ENCODE data around the gene TOB1.

TOB1 gene

DNA sequence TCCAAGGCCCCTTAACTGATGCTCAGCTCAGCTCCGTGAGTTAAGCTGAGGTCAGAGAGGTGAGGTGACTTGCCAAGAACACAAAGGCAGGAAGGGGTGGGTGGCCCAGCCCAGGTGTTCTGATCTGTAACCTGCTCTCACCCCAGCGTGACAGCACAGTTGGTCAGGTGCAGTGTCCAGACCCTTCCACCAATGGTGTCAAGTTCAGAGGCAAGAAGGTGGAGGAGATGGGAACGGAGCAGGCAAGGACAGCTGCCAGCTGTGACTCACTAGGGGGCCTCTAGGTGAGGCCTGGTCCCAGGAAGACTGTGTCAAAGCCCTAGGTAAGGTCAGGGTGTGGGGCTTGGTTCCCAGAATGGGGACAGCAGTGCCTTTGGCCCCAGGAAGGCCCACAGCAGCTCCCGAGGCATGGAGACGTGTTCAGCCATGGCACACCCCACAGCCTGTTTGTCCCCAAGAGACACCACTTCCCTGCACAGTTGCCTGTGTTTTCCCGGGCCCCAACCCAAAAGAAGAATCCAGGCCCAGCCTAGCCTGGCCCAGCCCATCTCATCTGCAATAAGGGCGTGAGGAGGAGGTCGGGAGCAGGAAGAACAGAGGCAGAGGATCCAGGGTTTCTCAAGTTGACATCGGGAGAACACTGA, 23.5 kb downstream of the TOB1 start:
- TF ChIP-seq, protein P1, sequence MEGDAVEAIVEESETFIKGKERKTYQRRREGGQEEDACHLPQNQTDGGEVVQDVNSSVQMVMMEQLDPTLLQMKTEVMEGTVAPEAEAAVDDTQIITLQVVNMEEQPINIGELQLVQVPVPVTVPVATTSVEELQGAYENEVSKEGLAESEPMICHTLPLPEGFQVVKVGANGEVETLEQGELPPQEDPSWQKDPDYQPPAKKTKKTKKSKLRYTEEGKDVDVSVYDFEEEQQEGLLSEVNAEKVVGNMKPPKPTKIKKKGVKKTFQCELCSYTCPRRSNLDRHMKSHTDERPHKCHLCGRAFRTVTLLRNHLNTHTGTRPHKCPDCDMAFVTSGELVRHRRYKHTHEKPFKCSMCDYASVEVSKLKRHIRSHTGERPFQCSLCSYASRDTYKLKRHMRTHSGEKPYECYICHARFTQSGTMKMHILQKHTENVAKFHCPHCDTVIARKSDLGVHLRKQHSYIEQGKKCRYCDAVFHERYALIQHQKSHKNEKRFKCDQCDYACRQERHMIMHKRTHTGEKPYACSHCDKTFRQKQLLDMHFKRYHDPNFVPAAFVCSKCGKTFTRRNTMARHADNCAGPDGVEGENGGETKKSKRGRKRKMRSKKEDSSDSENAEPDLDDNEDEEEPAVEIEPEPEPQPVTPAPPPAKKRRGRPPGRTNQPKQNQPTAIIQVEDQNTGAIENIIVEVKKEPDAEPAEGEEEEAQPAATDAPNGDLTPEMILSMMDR (IDR thresholded peaks at IDR 0.05; ENCODE audit: insufficient read depth, low read length, missing control alignments): no peak
- ChIA-PET POLR2A (no interaction called here), CTCF (interaction anchor here (0.7 to 17.2 kb wide), 31 partner anchors 9 to 360 kb away, joined by 3 to 516 read pairs (median 6); partner anchors contain the start of genes SPATA20 and WFIKKN2)
- no peak for DNase-seq (ENCODE audit: low read depth, low spot score)
- no peak overlapping the region for H3K4me3 ChIP-seq (ENCODE audit: low read depth, low read length)

DNA sequence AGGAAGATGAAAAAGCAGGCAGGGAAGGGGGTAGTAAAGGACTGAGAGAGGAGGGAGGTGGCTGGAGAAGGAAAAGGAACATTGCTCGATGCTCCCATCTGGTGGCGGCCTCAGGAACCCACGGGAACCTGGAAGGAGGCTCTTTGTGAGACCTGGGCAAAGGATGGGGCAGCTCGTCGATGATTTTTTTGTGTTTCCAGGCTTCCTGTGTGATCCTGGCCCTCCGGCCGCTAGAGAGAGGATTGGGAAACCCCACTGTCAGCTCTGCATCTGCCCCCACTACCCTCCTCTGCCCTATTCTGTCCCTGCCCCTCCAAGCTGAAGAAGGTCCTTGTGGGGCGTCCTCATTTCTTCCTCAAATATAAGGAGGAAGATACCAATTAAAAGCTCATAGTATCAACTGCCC, 24.2 kb downstream of the TOB1 start:
- CTCF ChIA-PET: interaction anchor here (0.7 to 17.2 kb wide), 33 partner anchors 8 to 360 kb away, joined by 3 to 516 read pairs (median 6); partner anchors contain the start of genes SPATA20 and WFIKKN2
- TF ChIP-seq, protein P1 (IDR thresholded peaks at IDR 0.05; ENCODE audit: insufficient read depth, low read length, missing control alignments): peak; percentile 91
- H3K4me3 ChIP-seq (ENCODE audit: low read depth, low read length): no peak overlapping the region
- POLR2A ChIA-PET: no interaction called here
- DNase-seq (ENCODE audit: low read depth, low spot score): no peak

DNA sequence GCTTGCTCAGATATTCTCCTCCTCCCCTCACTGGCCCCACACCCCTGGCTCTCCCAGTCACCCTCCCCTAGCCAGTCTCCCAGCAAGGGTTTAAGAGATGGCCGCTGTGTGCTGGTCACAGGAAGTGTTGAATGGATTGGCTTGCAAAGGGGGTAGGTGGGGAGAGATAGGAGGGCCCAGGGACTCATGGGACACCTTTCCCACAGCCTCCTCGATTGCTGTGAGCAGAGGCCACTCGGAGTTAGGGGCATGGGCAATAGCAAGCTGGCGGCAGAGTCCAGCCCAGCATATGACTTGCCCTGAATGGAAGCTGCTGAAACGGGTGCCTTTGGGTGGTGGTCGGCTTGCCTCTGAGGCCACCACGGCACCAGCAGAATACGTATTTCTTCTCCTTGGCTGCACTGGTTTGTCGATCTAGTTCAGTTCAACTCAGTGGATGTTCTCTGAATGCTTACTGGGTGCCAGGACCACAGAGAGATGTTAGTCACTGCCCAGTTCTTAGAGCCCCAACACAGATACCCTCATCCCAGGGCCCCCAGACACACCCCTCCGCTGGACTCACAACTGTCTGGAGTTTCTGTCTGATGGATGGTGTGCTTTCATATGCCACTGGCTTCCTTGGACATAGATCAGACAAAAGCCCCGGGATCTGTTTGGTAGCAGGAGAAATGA, 24.7 kb downstream of the TOB1 start:
- POLR2A ChIA-PET: no interaction called here
- TF ChIP-seq, protein P1 (IDR thresholded peaks at IDR 0.05; ENCODE audit: insufficient read depth, low read length, missing control alignments): no peak
- no peak for DNase-seq (ENCODE audit: low read depth, low spot score)
- no peak overlapping the region for H3K4me3 ChIP-seq (ENCODE audit: low read depth, low read length)
- CTCF ChIA-PET: interaction anchor here (0.9 to 17.2 kb wide), 33 partner anchors 8 to 359 kb away, joined by 3 to 516 read pairs (median 6); partner anchors contain the start of genes SPATA20 and WFIKKN2

DNA sequence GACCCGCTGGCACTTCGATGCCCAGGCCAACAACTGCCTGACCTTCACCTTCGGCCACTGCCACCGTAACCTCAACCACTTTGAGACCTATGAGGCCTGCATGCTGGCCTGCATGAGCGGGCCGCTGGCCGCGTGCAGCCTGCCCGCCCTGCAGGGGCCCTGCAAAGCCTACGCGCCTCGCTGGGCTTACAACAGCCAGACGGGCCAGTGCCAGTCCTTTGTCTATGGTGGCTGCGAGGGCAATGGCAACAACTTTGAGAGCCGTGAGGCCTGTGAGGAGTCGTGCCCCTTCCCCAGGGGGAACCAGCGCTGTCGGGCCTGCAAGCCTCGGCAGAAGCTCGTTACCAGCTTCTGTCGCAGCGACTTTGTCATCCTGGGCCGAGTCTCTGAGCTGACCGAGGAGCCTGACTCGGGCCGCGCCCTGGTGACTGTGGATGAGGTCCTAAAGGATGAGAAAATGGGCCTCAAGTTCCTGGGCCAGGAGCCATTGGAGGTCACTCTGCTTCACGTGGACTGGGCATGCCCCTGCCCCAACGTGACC, 25.8 kb downstream of the TOB1 start:
- DNase-seq (ENCODE audit: low read depth, low spot score): no peak
- no peak overlapping the region for H3K4me3 ChIP-seq (ENCODE audit: low read depth, low read length)
- TF ChIP-seq, protein P1 (IDR thresholded peaks at IDR 0.05; ENCODE audit: insufficient read depth, low read length, missing control alignments): no peak
- ChIA-PET POLR2A (no interaction called here), CTCF (interaction anchor here (1.1 to 17.2 kb wide), 16 partner anchors 7 to 358 kb away, joined by 3 to 516 read pairs (median 18); partner anchors contain the start of gene WFIKKN2)

DNA sequence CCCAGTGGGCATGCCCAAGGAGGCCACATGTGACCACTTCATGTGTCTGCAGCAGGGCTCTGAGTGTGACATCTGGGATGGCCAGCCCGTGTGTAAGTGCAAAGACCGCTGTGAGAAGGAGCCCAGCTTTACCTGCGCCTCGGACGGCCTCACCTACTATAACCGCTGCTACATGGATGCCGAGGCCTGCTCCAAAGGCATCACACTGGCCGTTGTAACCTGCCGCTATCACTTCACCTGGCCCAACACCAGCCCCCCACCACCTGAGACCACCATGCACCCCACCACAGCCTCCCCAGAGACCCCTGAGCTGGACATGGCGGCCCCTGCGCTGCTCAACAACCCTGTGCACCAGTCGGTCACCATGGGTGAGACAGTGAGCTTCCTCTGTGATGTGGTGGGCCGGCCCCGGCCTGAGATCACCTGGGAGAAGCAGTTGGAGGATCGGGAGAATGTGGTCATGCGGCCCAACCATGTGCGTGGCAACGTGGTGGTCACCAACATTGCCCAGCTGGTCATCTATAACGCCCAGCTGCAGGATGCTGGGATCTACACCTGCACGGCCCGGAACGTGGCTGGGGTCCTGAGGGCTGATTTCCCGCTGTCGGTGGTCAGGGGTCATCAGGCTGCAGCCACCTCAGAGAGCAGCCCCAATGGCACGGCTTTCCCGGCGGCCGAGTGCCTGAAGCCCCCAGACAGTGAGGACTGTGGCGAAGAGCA, 26.4 kb downstream of the TOB1 start:
- H3K4me3 ChIP-seq (ENCODE audit: low read depth, low read length): no peak overlapping the region
- ChIA-PET POLR2A (no interaction called here), CTCF (interaction anchor here (1.0 to 17.2 kb wide), 12 partner anchors 9 to 294 kb away, joined by 3 to 516 read pairs (median 10); no protein-coding TSS in a partner anchor)
- no peak for DNase-seq (ENCODE audit: low read depth, low spot score)
- TF ChIP-seq, protein P1 (IDR thresholded peaks at IDR 0.05; ENCODE audit: insufficient read depth, low read length, missing control alignments): no peak

Data from AG04449 (cell line).